HAP-1 (cell line): ENCODE results near the gene MRPS25.

Source experiments
- DNase-seq, 2 experiments: peaks; one replicate each; pipeline ENCODE4 v3.0.0-alpha.2; 2016 to 2020; ENCODE audit warnings: low spot score in 2 of 2
- H3K27me3 ChIP-seq: fragments of 250-450 bp; sonication (Bioruptor Pico); 2 replicates; pipeline ENCODE4 v1.5.1; 2020; ENCODE audit warnings: low read depth, mild to moderate bottlenecking, moderate library complexity
- H3K36me3 ChIP-seq: fragments of 250-450 bp; sonication (Bioruptor Pico); replicated peaks from 2 replicates; pipeline ENCODE4 v1.5.1; 2020; ENCODE audit warnings: mild to moderate bottlenecking
- H3K4me1 ChIP-seq: fragments of 250-450 bp; sonication (Bioruptor Pico); 2 replicates; pipeline ENCODE4 v1.5.1; 2020; ENCODE audit warnings: mild to moderate bottlenecking
- H3K4me3 ChIP-seq: fragments of 250-450 bp; sonication (Bioruptor Pico); 2 replicates; pipeline ENCODE4 v1.5.1; 2020; ENCODE audit warnings: mild to moderate bottlenecking, moderate library complexity
- H3K9me3 ChIP-seq: fragments of 250-450 bp; sonication (Bioruptor Pico); 2 replicates; pipeline ENCODE4 v1.5.1; 2020; ENCODE audit warnings: mild to moderate bottlenecking, moderate library complexity
- in situ Hi-C: fragments of 300-500 bp; cut with MboI; formaldehyde crosslinking; loops from 3 replicates; pipeline ENCODE4 v1.14.3; 2020; ENCODE audit warnings: low sequenced_read_pairs, inconsistent platforms, mixed read lengths

MRPS25 gene

GRCh38 chr3:15045667-15046066 lies 19.4 kb downstream of the MRPS25 start:
- Histone ChIP-seq H3K9me3 (no peaks in the 10 kb centered on the region), H3K36me3 (peaks cover 97% of the 10 kb centered on the region), H3K4me3 (no peak overlapping the region), H3K4me1 (peaks cover 3% of the 10 kb centered on the region; the same call in 1 of the 2 replicates), H3K27me3 (no peaks in the 10 kb centered on the region)
- no peak for DNase-seq
- in situ Hi-C loops, result no loop called here

DNA sequence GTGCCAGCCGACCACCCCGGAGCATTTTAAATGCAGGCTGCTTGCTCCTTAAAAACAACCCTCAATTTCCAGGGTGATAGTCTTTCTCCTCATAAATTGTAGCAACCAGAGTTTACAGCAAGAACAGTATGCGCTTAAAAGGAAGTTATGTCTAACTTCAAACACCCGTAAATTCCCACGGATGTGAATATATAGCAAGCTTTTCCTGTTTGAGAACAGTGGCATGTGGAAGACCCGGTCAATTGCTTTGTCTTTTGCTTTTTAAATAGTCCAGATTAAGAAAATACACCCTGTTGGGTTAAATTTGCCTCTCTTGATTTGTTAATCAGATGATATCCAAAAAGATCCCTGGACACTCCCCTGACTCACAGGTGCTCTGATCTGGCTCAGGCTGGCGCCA lies 20.8 kb downstream of the MRPS25 start:
- no peak for DNase-seq
- H3K9me3 ChIP-seq, result no peaks in the 10 kb centered on the region
- no peaks in the 10 kb centered on the region for H3K27me3 ChIP-seq
- no peak overlapping the region for H3K4me3 ChIP-seq
- H3K4me1 ChIP-seq, result peaks cover 3% of the 10 kb centered on the region; the same call in 1 of the 2 replicates
- peaks cover 93% of the 10 kb centered on the region for H3K36me3 ChIP-seq
- in situ Hi-C loops, result no loop called here

DNA sequence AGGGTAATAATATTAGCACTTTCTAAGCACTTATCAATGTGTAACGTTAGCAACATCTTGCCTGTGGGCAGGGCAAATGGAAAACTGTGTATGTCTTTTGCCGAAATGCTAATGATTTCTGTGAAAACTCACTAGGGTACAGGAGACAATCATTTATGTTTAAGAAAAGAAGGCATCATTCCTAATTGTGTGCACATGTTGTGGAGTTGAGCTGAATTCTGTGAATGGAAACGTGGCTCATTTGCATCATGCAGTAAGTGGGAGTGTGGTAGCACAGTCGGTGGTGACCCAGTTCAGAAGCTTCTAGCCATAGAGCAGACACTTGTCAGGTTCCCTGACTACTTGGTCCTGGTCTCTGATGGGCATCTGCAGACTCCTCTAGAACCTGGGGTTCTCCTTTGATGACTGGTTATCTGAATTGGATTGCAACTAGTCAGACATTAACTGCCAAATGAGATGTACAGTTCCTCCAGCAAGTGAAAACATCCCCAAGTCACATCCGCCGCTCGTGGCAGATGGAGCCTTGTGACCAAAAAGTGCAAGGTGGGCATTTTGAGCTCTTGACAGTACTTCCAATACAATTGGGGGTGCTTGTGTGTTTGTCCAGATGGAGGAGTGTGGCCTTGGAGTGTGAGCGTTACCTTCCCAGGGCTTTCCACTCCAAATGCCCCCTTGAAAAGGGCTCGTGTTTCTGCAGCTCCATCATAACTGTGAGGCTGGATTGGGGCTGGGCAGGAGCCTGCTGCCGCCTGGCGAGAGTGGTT lies 21.5 kb downstream of the MRPS25 start:
- no peak for DNase-seq
- in situ Hi-C loops, result no loop called here
- Histone ChIP-seq H3K9me3 (no peaks in the 10 kb centered on the region), H3K36me3 (peaks cover 92% of the 10 kb centered on the region), H3K4me1 (peaks cover 3% of the 10 kb centered on the region; the same call in 1 of the 2 replicates), H3K4me3 (no peak overlapping the region), H3K27me3 (no peaks in the 10 kb centered on the region)

- Histone ChIP-seq H3K4me1 (peaks cover 3% of the 10 kb centered on the region; the same call in 1 of the 2 replicates), H3K27me3 (no peaks in the 10 kb centered on the region), H3K4me3 (no peak overlapping the region), H3K36me3 (peaks cover 89% of the 10 kb centered on the region), H3K9me3 (no peaks in the 10 kb centered on the region)
- in situ Hi-C loops, result no loop called here
- no peak for DNase-seq
Measured at GRCh38 chr3:15042936-15043335, 22.2 kb downstream of the MRPS25 start.

GRCh38 chr3:15041950-15042349 lies 23.2 kb downstream of the MRPS25 start:
- Histone ChIP-seq H3K4me1 (peaks cover 3% of the 10 kb centered on the region; the same call in 1 of the 2 replicates), H3K36me3 (peaks cover 88% of the 10 kb centered on the region), H3K27me3 (no peaks in the 10 kb centered on the region), H3K4me3 (no peak overlapping the region), H3K9me3 (no peaks in the 10 kb centered on the region)
- in situ Hi-C loops, result no loop called here
- no peak for DNase-seq

DNA sequence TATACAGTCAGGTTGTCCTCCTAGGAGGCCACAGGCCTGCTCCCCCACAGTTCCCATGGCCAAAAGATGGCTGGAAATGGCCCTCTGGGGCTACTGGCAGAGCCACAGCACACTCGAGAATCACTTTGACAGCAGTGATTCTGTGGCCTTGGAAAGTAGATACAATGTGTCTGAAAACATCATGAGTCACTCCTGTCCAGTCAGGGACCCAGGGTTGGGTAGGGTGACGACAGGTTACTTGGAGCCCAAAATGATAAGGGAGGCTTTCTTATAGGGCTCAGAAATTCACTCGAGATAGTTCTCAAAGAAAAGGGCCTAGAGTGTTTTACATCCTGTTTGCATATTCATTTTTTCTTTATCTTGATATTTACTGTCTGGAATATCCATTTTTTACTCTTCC lies 24.3 kb downstream of the MRPS25 start:
- in situ Hi-C loops, result no loop called here
- no peak for DNase-seq

DNA sequence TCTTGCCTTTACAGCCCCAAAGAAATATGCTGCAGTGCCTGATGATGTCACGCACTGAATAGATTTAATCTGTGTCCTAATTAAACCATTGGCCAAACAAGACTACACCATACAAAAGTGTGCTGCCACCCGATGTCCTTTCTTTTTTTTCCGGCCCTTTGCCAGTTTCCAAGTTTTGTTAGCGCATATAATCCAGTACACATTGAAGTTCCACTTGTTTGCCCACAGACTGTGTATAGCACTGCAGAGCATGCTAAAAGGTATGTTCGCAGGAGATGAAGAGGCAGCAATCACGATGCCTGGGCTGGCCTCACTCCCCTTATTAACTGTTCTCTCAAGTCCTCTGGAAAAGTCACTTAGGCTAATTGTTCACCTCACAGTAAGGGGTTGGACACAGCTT lies 26.8 kb downstream of the MRPS25 start:
- peaks cover 84% of the 10 kb centered on the region for H3K36me3 ChIP-seq
- H3K27me3 ChIP-seq, result no peaks in the 10 kb centered on the region
- H3K9me3 ChIP-seq, result no peaks in the 10 kb centered on the region
- in situ Hi-C loops, result no loop called here
- no peak overlapping the region for H3K4me3 ChIP-seq
- peaks cover 3% of the 10 kb centered on the region; the same call in 1 of the 2 replicates for H3K4me1 ChIP-seq
- DNase-seq, result no peak

More for the DNA sequence above, 24.3 kb downstream of the MRPS25 start:
- H3K27me3 ChIP-seq, result no peaks in the 10 kb centered on the region
- H3K9me3 ChIP-seq, result no peaks in the 10 kb centered on the region
- H3K4me1 ChIP-seq, result peaks cover 3% of the 10 kb centered on the region; the same call in 1 of the 2 replicates
- H3K36me3 ChIP-seq, result peaks cover 86% of the 10 kb centered on the region
- H3K4me3 ChIP-seq, result no peak overlapping the region

GRCh38 chr3:15033103-15033502 lies 32.0 kb downstream of the MRPS25 start:
- Histone ChIP-seq H3K4me3 (no peak overlapping the region), H3K9me3 (no peaks in the 10 kb centered on the region), H3K36me3 (peaks cover 77% of the 10 kb centered on the region), H3K4me1 (no peaks in the 10 kb centered on the region), H3K27me3 (no peaks in the 10 kb centered on the region)
- in situ Hi-C loops, result no loop called here
- no peak for DNase-seq

GRCh38 chr3:15032650-15033049 lies 32.5 kb downstream of the MRPS25 start:
- no peak for DNase-seq
- no peaks in the 10 kb centered on the region for H3K9me3 ChIP-seq
- H3K4me1 ChIP-seq, result no peaks in the 10 kb centered on the region
- no peaks in the 10 kb centered on the region for H3K27me3 ChIP-seq
- H3K36me3 ChIP-seq, result peaks cover 75% of the 10 kb centered on the region
- no peak overlapping the region for H3K4me3 ChIP-seq
- in situ Hi-C loops, result no loop called here

GRCh38 chr3:15029625-15030024 lies 35.5 kb downstream of the MRPS25 start:
- Histone ChIP-seq H3K27me3 (no peaks in the 10 kb centered on the region), H3K4me1 (no peaks in the 10 kb centered on the region; the same call in 1 of the 2 replicates), H3K9me3 (no peaks in the 10 kb centered on the region), H3K4me3 (no peak overlapping the region), H3K36me3 (peaks cover 70% of the 10 kb centered on the region)
- no peak for DNase-seq
- in situ Hi-C loops, result no loop called here

- DNase-seq, result no peak
- Histone ChIP-seq H3K4me3 (no peak overlapping the region), H3K9me3 (no peaks in the 10 kb centered on the region), H3K4me1 (no peaks in the 10 kb centered on the region; the same call in 1 of the 2 replicates), H3K27me3 (no peaks in the 10 kb centered on the region), H3K36me3 (peaks cover 71% of the 10 kb centered on the region)
- in situ Hi-C loops, result no loop called here
Measured at GRCh38 chr3:15023719-15024118, 41.4 kb downstream of the MRPS25 start.

DNA sequence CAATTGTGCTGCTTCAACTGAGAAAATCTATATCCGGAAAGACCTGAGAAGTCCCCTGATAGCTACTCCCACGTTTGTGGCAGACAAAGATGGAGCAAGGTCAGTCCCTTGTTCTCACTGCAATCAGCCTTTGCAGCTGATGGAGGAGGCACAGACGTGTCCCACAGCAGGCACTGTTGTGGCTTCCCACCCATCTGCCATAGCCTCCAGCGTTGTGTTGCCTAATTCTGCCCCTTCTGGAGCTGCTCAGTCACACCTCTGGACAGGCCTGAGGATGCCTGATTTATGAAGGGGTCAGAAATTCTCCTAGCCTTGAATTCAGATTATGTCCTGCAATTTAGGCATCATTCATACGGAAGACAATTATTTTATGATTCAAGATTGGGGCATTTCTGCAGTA lies 41.9 kb downstream of the MRPS25 start:
- in situ Hi-C loops, result no loop called here
- Histone ChIP-seq H3K4me1 (no peaks in the 10 kb centered on the region; the same call in 1 of the 2 replicates), H3K4me3 (no peak overlapping the region), H3K9me3 (no peaks in the 10 kb centered on the region), H3K27me3 (no peaks in the 10 kb centered on the region), H3K36me3 (peaks cover 70% of the 10 kb centered on the region)
- no peak for DNase-seq

DNA sequence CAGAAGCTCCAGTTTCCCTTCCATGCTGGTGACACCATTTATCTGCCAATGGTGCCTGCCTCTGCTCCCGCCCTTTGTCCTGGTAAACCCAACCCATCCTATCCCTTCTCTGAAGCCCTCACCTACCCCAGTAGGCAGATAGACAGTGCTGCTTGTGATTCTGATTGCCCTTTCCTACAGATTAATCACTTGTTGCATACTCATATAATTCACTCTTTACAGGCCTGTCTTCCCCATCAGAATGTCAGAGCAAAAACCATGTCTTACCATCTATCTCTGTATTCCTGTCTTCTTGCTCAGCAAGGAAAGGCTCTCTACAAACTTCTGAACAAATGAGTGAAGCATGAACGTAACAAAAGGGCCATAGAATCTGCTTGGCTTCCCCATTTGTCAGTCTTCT lies 47.9 kb downstream of the MRPS25 start:
- peaks cover 62% of the 10 kb centered on the region for H3K36me3 ChIP-seq
- no peaks in the 10 kb centered on the region for H3K9me3 ChIP-seq
- H3K4me1 ChIP-seq, result no peaks in the 10 kb centered on the region
- DNase-seq, result no peak
- in situ Hi-C loops, result no loop called here
- no peak overlapping the region for H3K4me3 ChIP-seq
- no peaks in the 10 kb centered on the region for H3K27me3 ChIP-seq

- Histone ChIP-seq H3K27me3 (no peaks in the 10 kb centered on the region), H3K4me3 (no peak overlapping the region), H3K36me3 (peaks cover 50% of the 10 kb centered on the region), H3K9me3 (no peaks in the 10 kb centered on the region), H3K4me1 (no peaks in the 10 kb centered on the region)
- in situ Hi-C loops, result no loop called here
- DNase-seq, result no peak
Measured at GRCh38 chr3:15015456-15015855, 49.7 kb downstream of the MRPS25 start.
